HL-60 (cell line): ENCODE data around the gene KRTAP5-4.

Source experiments
- CTCF ChIP-seq: IDR thresholded peaks from one replicate; pipeline ENCODE4 v1.5.1; 2011; ENCODE audit warnings: low read length, control low read depth, inconsistent platforms; ENCODE audit not compliant: insufficient read depth
- GABPA ChIP-seq: IDR thresholded peaks from 2 replicates; pipeline ENCODE4 v1.6.1; 2012; ENCODE audit warnings: low read depth
- POLR2AphosphoS5 ChIP-seq: IDR thresholded peaks from 2 replicates; pipeline ENCODE4 v1.6.1; 2012; ENCODE audit warnings: low read depth
- REST ChIP-seq: IDR thresholded peaks from 2 replicates; pipeline ENCODE4 v1.6.1; 2012; ENCODE audit warnings: low read depth; ENCODE audit not compliant: insufficient replicate concordance
- SPI1 ChIP-seq: IDR thresholded peaks from 2 replicates; pipeline ENCODE4 v1.6.1; 2012; ENCODE audit warnings: low read depth, mild to moderate bottlenecking, borderline replicate concordance

GRCh38 chr11:1653541-1654387, 31.8 kb upstream of the KRTAP5-4 start:
- TF ChIP-seq POLR2AphosphoS5 (no peak), CTCF (no peak), SPI1 (no peak), GABPA (no peak), REST (no peak)
